ENCODE data around the gene TUFT1.

GRCh38 chr1:151537112-151537511, 3.0 kb upstream of the TUFT1 start:
- TF ChIP-seq EZH2 (IDR thresholded peaks at IDR 0.05), result no peak
- no peak for TF ChIP-seq POLR2AphosphoS5 (IDR thresholded peaks at IDR 0.05; ENCODE audit: borderline replicate concordance, low read depth, low read length)
